Neural progenitor cell (in vitro differentiated cells): ENCODE results near the gene TOB2. TPM values are rescaled to one million over a fixed set of nuclear protein-coding genes. Genes with fewer than 3 reads are reported as not detected.

Experiments
- DNase-seq: peaks from one replicate; pipeline ENCODE4 v3.0.0-alpha.2; 2016; ENCODE audit warnings: low spot score
- H2AFZ ChIP-seq: fragments of 200-600 bp; sonication (generic); replicated peaks from 2 replicates; pipeline ENCODE4 v1.6.1; 2016; ENCODE audit warnings: antibody characterized with exemption
- H3F3A ChIP-seq: fragments of 200-600 bp; sonication (generic); 2 replicates; pipeline ENCODE4 v1.6.1; 2016; ENCODE audit warnings: antibody characterized with exemption, low read depth
- H3K27ac ChIP-seq: fragments of 200-600 bp; sonication (generic); 2 replicates; pipeline ENCODE4 v1.5.1; 2016; ENCODE audit warnings: mild to moderate bottlenecking
- H3K27me3 ChIP-seq: fragments of 200-600 bp; sonication (generic); 2 replicates; pipeline ENCODE4 v1.6.1; 2016; ENCODE audit warnings: mild to moderate bottlenecking, moderate library complexity
- H3K36me3 ChIP-seq: fragments of 200-600 bp; sonication (generic); 2 replicates; pipeline ENCODE4 v1.5.1; 2016
- H3K4me1 ChIP-seq: fragments of 200-600 bp; sonication (generic); 2 replicates; pipeline ENCODE4 v1.6.1; 2016; ENCODE audit warnings: mixed run types
- H3K4me2 ChIP-seq: fragments of 200-600 bp; sonication (generic); 2 replicates; pipeline ENCODE4 v1.6.1; 2016
- H3K4me3 ChIP-seq: fragments of 200-600 bp; sonication (generic); 2 replicates; pipeline ENCODE4 v1.5.1; 2016
- H3K79me2 ChIP-seq: fragments of 200-600 bp; sonication (generic); 2 replicates; pipeline ENCODE4 v1.6.1; 2016; ENCODE audit warnings: low read depth
- H3K9ac ChIP-seq: fragments of 200-600 bp; sonication (generic); 2 replicates; pipeline ENCODE4 v1.6.1; 2016
- H3K9me3 ChIP-seq: fragments of 200-600 bp; sonication (generic); 2 replicates; pipeline ENCODE4 v1.5.1; 2016; ENCODE audit warnings: low read depth
- H4K20me1 ChIP-seq: fragments of 200-600 bp; sonication (generic); 2 replicates; pipeline ENCODE4 v1.6.1; 2016; ENCODE audit warnings: low read depth
- H3K27ac Mint-ChIP-seq: 3 replicates; pipeline ENCODE4 v1.8.0; 2021; ENCODE audit warnings: mixed read lengths
- H3K27me3 Mint-ChIP-seq: 2 replicates; pipeline ENCODE4 v1.8.0; 2022; ENCODE audit warnings: low read depth, mild to moderate bottlenecking, inconsistent platforms, moderate library complexity, mixed read lengths; ENCODE audit not compliant: insufficient read depth
- H3K36me3 Mint-ChIP-seq: 3 replicates; pipeline ENCODE4 v1.8.0; 2021; ENCODE audit warnings: mixed read lengths
- H3K4me1 Mint-ChIP-seq: 3 replicates; pipeline ENCODE4 v1.8.0; 2021; ENCODE audit warnings: mixed read lengths
- H3K4me3 Mint-ChIP-seq: 3 replicates; pipeline ENCODE4 v1.8.0; 2021; ENCODE audit warnings: mild to moderate bottlenecking, moderate library complexity, mixed read lengths
- H3K9me3 Mint-ChIP-seq: 3 replicates; pipeline ENCODE4 v1.8.0; 2020; ENCODE audit warnings: mixed read lengths
- EZH2 ChIP-seq: fragments of 200-600 bp; sonication (generic); IDR thresholded peaks from 2 replicates; pipeline ENCODE4 v1.6.1; 2017; ENCODE audit warnings: antibody characterized with exemption, mild to moderate bottlenecking, moderate library complexity
- EZH2phosphoT487 ChIP-seq: fragments of 200-600 bp; sonication (generic); IDR thresholded peaks from 2 replicates; pipeline ENCODE4 v1.6.1; 2017; ENCODE audit warnings: antibody characterized with exemption
- total RNA-seq: library from RNA; depleted of rRNA; stranded (reverse); fragments of >200 nt; gene quantifications from 2 replicates; pipeline ENCODE4 v1.2.3, GENCODE V29; 2015; ENCODE audit warnings: low replicate concordance
- TF ChIP-seq, protein P1 (sequence below): fragments of 200-600 bp; sonication (generic); IDR thresholded peaks from 2 replicates; pipeline ENCODE4 v1.5.1; 2017; ENCODE audit warnings: antibody characterized with exemption, mild to moderate bottlenecking

The TOB2 gene
- total RNA-seq, 1 donor from 2014 or later: 23.4 TPM

DNA sequence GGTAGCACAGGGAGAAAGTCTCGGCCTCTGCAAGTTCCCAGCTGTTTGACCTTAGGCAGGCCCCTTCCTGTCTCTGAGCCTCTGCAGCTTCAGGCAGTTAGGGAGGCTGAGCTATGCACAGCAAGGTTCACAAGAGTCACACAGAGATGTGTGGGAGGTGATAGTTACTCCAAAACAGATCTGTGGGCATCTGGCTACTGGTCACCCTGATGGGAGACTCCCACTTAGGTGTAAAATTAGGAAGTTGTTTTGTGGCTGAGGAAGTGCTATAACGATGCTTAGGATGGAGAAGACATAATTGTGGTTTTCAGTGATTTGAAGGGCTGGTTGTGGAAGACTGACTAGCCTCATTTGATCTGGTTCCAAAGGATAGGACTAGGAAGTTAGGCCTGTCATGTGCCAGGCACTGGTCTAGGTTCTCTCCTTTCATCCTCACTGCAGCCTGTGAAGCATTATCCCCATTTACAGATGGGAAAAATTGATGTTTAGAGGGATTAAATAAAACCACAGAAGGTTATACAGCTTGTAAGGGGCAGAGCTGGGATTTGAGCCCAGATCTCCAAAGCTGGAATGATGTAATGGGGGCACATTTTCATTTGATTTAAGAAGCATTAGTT is 35.8 kb upstream of the TOB2 start:
- Histone ChIP-seq H4K20me1 (peaks cover 18% of the 10 kb centered on the region), H2AFZ (no peak overlapping the region), H3K9ac (no peak overlapping the region), H3K36me3 (no peaks in the 10 kb centered on the region), H3K4me1 (peaks cover 49% of the 10 kb centered on the region), H3F3A (peaks cover 57% of the 10 kb centered on the region), H3K27ac (peak overlapping the region; percentile 68), H3K4me3 (no peak overlapping the region), H3K9me3 (no peaks in the 10 kb centered on the region), H3K4me2 (no peak overlapping the region), H3K79me2 (peaks cover 85% of the 10 kb centered on the region), H3K27me3 (no peaks in the 10 kb centered on the region)
- Mint-ChIP-seq H3K27me3 (peaks cover 3% of the 10 kb centered on the region), H3K4me3 (no peak overlapping the region), H3K4me1 (peaks cover 65% of the 10 kb centered on the region), H3K27ac (peak overlapping the region; percentile 70), H3K9me3 (no peaks in the 10 kb centered on the region), H3K36me3 (no peaks in the 10 kb centered on the region)
- DNase-seq: no peak
- TF ChIP-seq EZH2: no peak
- no peak for TF ChIP-seq EZH2phosphoT487
- TF ChIP-seq, protein P1, sequence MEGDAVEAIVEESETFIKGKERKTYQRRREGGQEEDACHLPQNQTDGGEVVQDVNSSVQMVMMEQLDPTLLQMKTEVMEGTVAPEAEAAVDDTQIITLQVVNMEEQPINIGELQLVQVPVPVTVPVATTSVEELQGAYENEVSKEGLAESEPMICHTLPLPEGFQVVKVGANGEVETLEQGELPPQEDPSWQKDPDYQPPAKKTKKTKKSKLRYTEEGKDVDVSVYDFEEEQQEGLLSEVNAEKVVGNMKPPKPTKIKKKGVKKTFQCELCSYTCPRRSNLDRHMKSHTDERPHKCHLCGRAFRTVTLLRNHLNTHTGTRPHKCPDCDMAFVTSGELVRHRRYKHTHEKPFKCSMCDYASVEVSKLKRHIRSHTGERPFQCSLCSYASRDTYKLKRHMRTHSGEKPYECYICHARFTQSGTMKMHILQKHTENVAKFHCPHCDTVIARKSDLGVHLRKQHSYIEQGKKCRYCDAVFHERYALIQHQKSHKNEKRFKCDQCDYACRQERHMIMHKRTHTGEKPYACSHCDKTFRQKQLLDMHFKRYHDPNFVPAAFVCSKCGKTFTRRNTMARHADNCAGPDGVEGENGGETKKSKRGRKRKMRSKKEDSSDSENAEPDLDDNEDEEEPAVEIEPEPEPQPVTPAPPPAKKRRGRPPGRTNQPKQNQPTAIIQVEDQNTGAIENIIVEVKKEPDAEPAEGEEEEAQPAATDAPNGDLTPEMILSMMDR: no peak

DNA sequence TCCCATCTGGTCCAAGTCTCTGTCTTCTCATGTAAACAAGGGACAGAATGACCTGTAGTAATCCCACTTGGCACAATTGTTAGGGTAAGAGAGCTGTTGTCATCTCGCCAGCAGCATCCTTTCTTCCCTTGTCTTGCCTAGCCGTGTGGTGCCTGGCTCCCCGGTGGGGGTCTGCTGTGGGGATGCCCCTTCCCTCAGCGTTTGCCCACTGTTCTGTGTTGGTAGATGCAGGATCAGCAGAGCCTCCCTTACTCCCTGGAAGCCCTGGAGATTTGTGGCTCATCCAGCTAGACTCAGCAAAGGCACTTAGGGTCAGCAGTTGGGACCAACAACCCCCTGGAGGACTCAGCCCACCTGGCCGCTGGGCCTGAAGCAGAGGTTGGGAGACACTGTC is 35.3 kb upstream of the TOB2 start:
- H3K4me2 ChIP-seq: no peak overlapping the region
- H3K79me2 ChIP-seq: peaks cover 85% of the 10 kb centered on the region
- H3K27me3 ChIP-seq: no peaks in the 10 kb centered on the region
- peak overlapping the region; percentile 34 for H3K27ac Mint-ChIP-seq
- H3K9me3 ChIP-seq: no peaks in the 10 kb centered on the region
- no peak overlapping the region for H3K9ac ChIP-seq
- H3K36me3 Mint-ChIP-seq: no peaks in the 10 kb centered on the region
- H3K9me3 Mint-ChIP-seq: no peaks in the 10 kb centered on the region
- H3K4me1 Mint-ChIP-seq: peaks cover 61% of the 10 kb centered on the region
- no peak for DNase-seq
- peaks cover 57% of the 10 kb centered on the region for H3F3A ChIP-seq
- H2AFZ ChIP-seq: no peak overlapping the region
- peaks cover 44% of the 10 kb centered on the region for H3K4me1 ChIP-seq
- H3K4me3 Mint-ChIP-seq: peak overlapping the region; percentile 52
- H3K27me3 Mint-ChIP-seq: peaks cover 3% of the 10 kb centered on the region
- TF ChIP-seq EZH2: no peak
- no peak for TF ChIP-seq EZH2phosphoT487
- TF ChIP-seq, protein P1: no peak
- H4K20me1 ChIP-seq: peaks cover 14% of the 10 kb centered on the region
- H3K4me3 ChIP-seq: no peak overlapping the region
- H3K27ac ChIP-seq: peak overlapping the region; percentile 68
- H3K36me3 ChIP-seq: no peaks in the 10 kb centered on the region

DNA sequence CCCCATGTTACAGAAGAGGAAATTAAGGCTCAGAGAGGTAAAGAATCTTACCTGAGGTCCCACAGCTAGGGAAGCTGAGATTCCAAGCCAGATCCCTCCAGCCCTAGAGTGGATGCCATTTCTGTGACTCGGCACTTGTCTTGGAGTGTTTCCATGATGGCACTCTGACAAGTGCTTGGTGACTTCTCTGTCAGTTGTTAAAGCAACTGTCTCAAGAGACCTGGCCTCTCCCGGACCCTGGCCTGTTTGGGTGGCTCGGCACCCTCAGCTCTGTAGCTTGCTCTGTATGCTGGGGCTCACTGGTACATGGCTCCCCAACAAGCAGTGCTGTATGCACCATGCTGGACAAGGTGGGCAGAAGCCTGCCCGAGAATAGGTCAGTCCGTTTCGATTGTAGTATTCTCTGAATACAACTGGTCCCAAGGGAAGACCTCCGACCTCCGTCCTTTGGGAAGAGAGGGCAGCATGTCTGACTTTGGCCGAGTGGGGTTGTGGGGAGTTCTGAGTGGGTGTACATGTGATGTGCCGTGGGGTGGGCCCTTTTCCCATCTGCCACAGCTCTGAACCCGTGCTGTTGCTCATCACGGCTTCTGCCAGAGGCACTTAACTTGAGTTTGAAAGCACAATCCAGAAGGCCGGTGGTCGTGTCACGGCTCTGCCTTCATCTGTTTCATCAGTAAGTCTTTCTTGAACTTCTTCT is 34.7 kb upstream of the TOB2 start:
- peaks cover 40% of the 10 kb centered on the region for H3K4me1 ChIP-seq
- H4K20me1 ChIP-seq: peaks cover 11% of the 10 kb centered on the region
- no peaks in the 10 kb centered on the region for H3K9me3 Mint-ChIP-seq
- no peaks in the 10 kb centered on the region for H3K27me3 Mint-ChIP-seq
- no peaks in the 10 kb centered on the region for H3K27me3 ChIP-seq
- DNase-seq: no peak
- H3K27ac ChIP-seq: peak overlapping the region; percentile 32
- H2AFZ ChIP-seq: no peak overlapping the region
- no peak overlapping the region for H3K4me3 ChIP-seq
- H3K9ac ChIP-seq: no peak overlapping the region
- H3K36me3 Mint-ChIP-seq: no peaks in the 10 kb centered on the region
- TF ChIP-seq, protein P1: no peak
- no peak for TF ChIP-seq EZH2phosphoT487
- no peak for TF ChIP-seq EZH2
- H3K79me2 ChIP-seq: peaks cover 87% of the 10 kb centered on the region
- peak overlapping the region; percentile 52 for H3K4me3 Mint-ChIP-seq
- H3K36me3 ChIP-seq: no peaks in the 10 kb centered on the region
- no peaks in the 10 kb centered on the region for H3K9me3 ChIP-seq
- peaks cover 53% of the 10 kb centered on the region for H3F3A ChIP-seq
- H3K4me2 ChIP-seq: no peak overlapping the region
- H3K27ac Mint-ChIP-seq: peak overlapping the region; percentile 92
- peaks cover 56% of the 10 kb centered on the region for H3K4me1 Mint-ChIP-seq
